Thoracic aorta (tissue), 2 donors: ENCODE data around the gene CCZ1. TPM values are rescaled to one million over a fixed set of nuclear protein-coding genes. Genes with fewer than 3 reads are reported as not detected.
"Not testable (repeated sequence)": the region's sequence is repeated elsewhere in the genome, so short reads cannot be mapped to it uniquely, and the experiment has no call there.

Experiments
- ATAC-seq: fragments of 150-250 bp; one replicate; pipeline ENCODE4 v1.8.0; 2017; ENCODE audit warnings: low read depth; ENCODE audit not compliant: insufficient number of reproducible peaks, low FRiP score
- DNase-seq: peaks from one replicate; pipeline ENCODE4 v3.0.0-alpha.2; 2020; ENCODE audit warnings: low spot score
- H3K27ac ChIP-seq, 2 donors: fragments of 200-600 bp; sonication (generic); 1 replicate in 1 of 2; 2 replicates in 1 of 2; pipeline ENCODE4 v1.5.1; 2016; ENCODE audit warnings: mild to moderate bottlenecking in 2 of 2, moderate library complexity in 2 of 2
- H3K27me3 ChIP-seq: fragments of 200-600 bp; sonication (generic); replicated peaks from 2 replicates; pipeline ENCODE4 v1.6.0; 2016; ENCODE audit warnings: mild to moderate bottlenecking; ENCODE audit not compliant: insufficient read depth
- H3K36me3 ChIP-seq: fragments of 200-600 bp; sonication (generic); one replicate; pipeline ENCODE4 v1.5.1; 2016
- H3K4me1 ChIP-seq, 2 donors: fragments of 200-600 bp; sonication (generic); 1 replicate in 1 of 2; 2 replicates in 1 of 2; pipeline versions ENCODE4 v1.5.1 to v1.6.0; 2016; ENCODE audit warnings: low read depth in 2 of 2, mild to moderate bottlenecking in 1 of 2; ENCODE audit not compliant: control insufficient read depth in 1 of 2
- H3K4me3 ChIP-seq: fragments of 200-600 bp; sonication (generic); 2 replicates; pipeline ENCODE4 v1.5.1; 2016; ENCODE audit warnings: mild to moderate bottlenecking
- H3K9me3 ChIP-seq: fragments of 200-600 bp; sonication (generic); 2 replicates; pipeline ENCODE4 v1.5.1; 2016
- total RNA-seq, 2 donors: library from RNA; depleted of rRNA; stranded (reverse); fragments of >200 nt; gene quantifications; one replicate each; pipeline versions ENCODE4 v1.1.0 to v1.2.3, GENCODE V29; 2016
- TF ChIP-seq, protein P1 (sequence below): fragments of 200-600 bp; sonication (generic); IDR thresholded peaks from one replicate; pipeline ENCODE4 v1.5.1; 2019; ENCODE audit warnings: antibody characterized with exemption

Gene CCZ1
- 10 to 100 TPM; 44.7 to 57.6 TPM for total RNA-seq

DNA sequence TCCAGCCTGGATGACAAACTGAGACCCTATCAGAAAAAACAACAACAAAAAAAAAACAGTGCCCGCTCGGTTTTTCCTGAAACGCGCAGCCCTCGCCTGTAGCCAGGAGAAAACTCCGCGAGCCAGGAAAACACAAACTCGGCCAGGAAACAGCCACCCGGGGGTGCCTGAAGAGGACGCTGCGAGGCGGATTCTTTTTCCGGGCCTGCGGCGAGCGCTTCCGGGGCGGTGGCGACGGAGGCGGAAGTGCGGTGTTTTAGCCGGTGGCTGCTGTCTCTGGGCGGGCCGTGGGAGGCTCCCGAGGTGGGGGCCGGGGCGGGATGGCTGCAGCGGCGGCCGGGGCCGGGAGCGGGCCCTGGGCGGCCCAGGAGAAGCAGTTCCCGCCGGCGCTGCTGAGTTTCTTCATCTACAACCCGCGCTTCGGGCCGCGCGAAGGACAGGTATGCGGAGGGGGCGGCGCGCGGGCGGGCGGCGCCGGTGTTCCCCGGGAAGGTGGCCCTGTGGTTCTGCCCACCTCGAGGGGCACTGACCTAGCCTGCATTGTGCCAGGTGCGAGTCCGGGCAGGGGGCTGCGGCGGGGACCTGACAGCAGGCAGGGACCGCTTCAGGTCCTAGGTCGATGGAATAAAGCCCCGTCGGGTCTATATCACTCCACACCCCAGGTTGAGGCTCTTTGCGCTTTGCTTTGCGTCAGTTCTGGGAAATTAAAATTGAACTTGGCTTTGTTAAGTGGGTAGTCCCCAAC is at the start of gene CCZ1:
CCZ1 (plus strand) TSS at position 254 of the 745 bp plus-strand sequence; CDS start at position 321, 67 bp downstream.
- ATAC-seq, result peak; percentile 79
- Histone ChIP-seq H3K4me3 (peak within 1 kb of the TSS; percentile 73), H3K27ac (peak within 1 kb of the TSS; percentile 47 to 60), H3K4me1 (peaks cover 0 to 12% of the 10 kb centered on the region in 2 donors)
- H3K27me3 ChIP-seq, H3K36me3 ChIP-seq, H3K9me3 ChIP-seq: not testable (repeated sequence)
- TF ChIP-seq, protein P1, sequence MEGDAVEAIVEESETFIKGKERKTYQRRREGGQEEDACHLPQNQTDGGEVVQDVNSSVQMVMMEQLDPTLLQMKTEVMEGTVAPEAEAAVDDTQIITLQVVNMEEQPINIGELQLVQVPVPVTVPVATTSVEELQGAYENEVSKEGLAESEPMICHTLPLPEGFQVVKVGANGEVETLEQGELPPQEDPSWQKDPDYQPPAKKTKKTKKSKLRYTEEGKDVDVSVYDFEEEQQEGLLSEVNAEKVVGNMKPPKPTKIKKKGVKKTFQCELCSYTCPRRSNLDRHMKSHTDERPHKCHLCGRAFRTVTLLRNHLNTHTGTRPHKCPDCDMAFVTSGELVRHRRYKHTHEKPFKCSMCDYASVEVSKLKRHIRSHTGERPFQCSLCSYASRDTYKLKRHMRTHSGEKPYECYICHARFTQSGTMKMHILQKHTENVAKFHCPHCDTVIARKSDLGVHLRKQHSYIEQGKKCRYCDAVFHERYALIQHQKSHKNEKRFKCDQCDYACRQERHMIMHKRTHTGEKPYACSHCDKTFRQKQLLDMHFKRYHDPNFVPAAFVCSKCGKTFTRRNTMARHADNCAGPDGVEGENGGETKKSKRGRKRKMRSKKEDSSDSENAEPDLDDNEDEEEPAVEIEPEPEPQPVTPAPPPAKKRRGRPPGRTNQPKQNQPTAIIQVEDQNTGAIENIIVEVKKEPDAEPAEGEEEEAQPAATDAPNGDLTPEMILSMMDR, result peak; percentile 15
- peak; percentile 7 for DNase-seq

DNA sequence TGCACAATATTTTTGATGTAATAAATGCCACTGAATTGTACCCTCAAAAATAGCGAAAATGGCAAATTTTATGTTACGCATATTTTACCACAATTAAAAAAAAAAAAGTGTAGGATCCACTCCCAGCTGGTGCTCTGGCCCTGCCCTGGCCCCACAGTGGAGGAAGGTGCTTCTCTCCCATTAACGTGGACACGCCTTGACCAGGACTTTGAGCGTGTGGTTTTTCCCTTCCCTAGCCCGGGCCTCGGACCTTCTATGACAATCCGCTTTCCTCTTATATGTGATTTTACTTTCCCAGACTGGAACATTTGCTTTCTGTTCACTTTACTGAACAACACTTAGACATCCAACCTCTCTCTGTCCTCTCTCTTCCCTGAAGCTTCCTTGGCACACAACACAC is 47.6 kb upstream of the CCZ1 start:
- ATAC-seq, result no peak
- no peak overlapping the region for H3K27ac ChIP-seq
- no peaks in the 10 kb centered on the region for H3K9me3 ChIP-seq
- no peak overlapping the region for H3K4me3 ChIP-seq
- TF ChIP-seq, protein P1, result no peak
- no peaks in the 10 kb centered on the region for H3K27me3 ChIP-seq
- DNase-seq, result no peak
- H3K36me3 ChIP-seq, result no peaks in the 10 kb centered on the region
- no peaks in the 10 kb centered on the region for H3K4me1 ChIP-seq

DNA sequence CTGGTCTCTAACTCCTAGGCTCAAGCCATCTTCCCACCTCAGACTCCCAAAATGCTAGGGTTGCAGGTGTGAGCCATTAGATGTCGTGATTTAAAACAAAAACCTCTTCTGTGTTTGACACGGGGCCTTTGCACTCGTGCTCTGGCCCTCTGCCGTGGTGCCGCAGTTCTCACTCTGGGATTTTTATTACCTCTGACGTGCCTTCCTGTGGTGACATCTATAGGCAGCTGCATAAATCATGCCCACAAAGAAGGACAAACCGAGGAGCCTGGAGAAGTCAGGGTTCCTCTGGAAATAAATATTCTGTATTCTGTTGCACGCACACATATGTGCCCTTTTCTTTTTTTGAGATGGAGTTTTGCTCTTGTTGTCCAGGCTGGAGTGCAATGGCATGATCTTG is 43.8 kb upstream of the CCZ1 start:
- no peak overlapping the region for H3K4me3 ChIP-seq
- H3K9me3 ChIP-seq, result no peaks in the 10 kb centered on the region
- DNase-seq (no peak), ATAC-seq (no peak)
- TF ChIP-seq, protein P1, result no peak
- no peaks in the 10 kb centered on the region for H3K4me1 ChIP-seq
- H3K36me3 ChIP-seq, result no peaks in the 10 kb centered on the region
- no peaks in the 10 kb centered on the region for H3K27me3 ChIP-seq
- H3K27ac ChIP-seq, result no peak overlapping the region

DNA sequence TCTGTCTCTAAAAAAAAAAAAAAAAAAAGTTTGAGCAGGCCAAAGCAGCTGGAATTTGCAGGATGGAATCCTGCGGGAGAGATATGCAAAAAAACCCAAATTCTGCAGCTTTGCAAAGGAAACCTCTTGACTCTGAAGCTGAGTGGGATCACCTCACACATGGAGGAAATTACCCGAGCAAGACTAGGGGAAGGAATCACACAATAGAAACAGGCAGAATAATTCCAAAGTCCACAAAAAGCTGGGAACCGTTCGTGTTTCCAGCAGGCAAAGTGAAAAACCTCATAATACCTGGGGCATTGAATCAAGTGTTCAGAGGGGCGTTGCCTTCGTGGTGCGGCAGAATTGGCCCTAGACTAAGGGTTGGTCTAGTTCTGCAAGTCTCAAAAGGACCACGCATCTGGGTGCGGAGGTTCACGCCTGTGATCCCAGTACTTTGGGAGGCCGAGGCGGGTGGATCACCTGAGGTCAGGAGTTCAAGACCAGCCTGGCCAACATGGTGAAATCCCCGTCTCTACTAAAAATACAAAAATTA is 41.4 kb upstream of the CCZ1 start:
- not testable (repeated sequence) for ATAC-seq, H3K36me3 ChIP-seq, H3K27me3 ChIP-seq, DNase-seq, H3K4me3 ChIP-seq, H3K9me3 ChIP-seq, H3K4me1 ChIP-seq, H3K27ac ChIP-seq

DNA sequence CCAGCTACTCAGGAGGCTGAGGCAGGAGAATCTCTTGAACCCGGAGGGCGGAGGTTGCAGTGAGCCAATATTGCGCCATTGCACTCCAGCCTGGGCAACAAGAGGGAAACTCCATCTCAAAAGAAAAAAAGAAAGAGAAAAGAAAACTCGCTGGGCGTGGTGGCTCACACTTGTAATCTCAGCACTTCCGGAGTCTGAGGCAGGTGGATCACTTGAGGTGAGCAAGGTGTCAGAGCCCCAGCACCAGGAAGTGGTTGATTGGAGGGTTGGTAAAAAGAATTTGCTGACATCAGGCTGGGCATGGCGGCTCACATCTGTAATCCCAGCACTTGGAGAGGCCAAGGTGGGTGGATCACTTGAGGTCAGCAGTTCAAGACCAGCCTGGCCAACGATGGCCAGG is 40.0 kb upstream of the CCZ1 start:
- not testable (repeated sequence) for H3K4me3 ChIP-seq, H3K36me3 ChIP-seq, H3K9me3 ChIP-seq, DNase-seq, H3K27ac ChIP-seq, ATAC-seq, H3K4me1 ChIP-seq, H3K27me3 ChIP-seq

DNA sequence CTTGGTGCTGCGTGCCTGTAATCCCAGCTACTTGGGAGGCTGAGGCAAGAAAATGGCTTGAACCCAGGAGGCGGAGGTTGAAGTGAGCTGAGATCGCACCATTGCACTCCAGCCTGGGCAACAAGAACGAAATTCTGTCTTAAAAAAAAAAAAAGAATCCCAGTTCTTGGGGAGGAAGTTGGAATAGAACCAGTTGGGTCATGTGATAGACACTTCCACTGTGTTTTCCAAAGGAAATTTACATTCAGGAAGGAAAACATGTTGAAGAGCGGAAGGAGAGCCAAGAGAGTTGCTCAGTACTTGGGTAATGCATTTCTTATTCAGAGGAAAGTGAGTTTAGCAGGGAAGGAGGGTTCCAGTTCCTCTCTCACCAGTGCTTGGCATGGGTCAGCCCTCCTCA is 37.3 kb upstream of the CCZ1 start:
- not testable (repeated sequence) for DNase-seq, H3K4me3 ChIP-seq, H3K4me1 ChIP-seq

DNA sequence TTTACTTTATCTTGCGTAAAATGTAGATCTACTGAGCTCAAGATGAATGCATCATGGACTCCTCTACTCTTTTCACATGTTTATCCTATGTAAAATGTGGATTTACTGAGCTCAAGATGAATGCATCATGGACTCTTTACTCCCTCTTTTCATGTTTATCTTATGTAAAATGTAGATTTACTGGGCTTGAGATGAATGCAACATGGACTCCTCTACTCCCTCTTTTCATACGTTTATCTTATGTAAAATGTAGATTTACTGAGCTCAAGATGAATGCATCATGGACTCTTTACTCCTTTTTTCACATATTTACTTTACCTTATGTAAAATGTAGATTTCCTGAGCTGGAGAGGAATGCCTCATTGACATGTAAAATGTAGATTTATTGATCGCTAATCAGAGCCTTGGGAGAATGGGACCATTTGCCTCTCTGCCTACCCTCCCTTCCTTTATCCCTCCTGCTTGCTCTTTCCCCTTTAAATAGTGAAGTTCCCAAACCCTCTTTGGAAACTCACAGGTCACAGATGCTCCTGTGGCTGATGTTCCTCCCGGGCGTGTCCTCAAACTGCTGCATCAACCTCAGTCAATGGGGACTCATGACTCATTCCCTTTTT is 35.7 kb upstream of the CCZ1 start:
- not testable (repeated sequence) for H3K4me1 ChIP-seq, H3K36me3 ChIP-seq, DNase-seq, ATAC-seq, H3K27ac ChIP-seq, H3K4me3 ChIP-seq, H3K27me3 ChIP-seq, H3K9me3 ChIP-seq

More for the DNA sequence above, 37.3 kb upstream of the CCZ1 start:
- H3K36me3 ChIP-seq, H3K27me3 ChIP-seq, H3K27ac ChIP-seq, H3K9me3 ChIP-seq, ATAC-seq: not testable (repeated sequence)

DNA sequence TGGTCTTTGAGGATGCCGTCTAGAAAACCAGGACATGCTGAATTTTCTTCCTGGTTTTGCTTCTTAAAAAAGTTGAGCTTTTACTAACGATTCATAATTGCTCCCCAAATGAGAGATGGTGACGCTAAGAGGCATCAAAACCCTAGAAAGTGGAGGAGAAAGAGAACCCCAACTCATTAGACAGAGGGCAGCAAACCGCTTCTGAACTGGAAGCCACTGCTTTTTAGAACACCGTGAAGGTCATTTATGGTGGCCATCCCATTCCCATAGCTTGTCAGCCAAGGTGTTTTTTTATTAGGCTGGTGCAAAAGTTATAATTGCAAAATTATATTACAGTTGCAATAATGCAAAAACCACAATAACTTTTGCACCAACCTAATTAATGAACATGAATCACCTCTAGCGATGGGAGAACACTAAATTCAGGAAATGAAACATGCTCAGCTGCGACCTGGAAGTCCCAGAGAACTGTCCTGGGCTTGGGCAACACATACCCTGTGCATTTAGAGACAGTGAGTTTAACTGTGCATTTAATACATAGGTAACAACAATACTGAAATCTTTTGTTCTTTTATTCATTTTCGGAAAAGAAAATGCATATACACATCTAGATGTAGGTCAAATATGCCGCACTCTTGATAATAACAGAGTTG is 33.1 kb upstream of the CCZ1 start:
- not testable (repeated sequence) for H3K27me3 ChIP-seq, DNase-seq, H3K9me3 ChIP-seq, H3K27ac ChIP-seq, ATAC-seq, H3K4me1 ChIP-seq, H3K4me3 ChIP-seq, H3K36me3 ChIP-seq
